A673 (cell line): ENCODE data around the gene CENPV. TPM values are rescaled to one million over a fixed set of nuclear protein-coding genes. Genes with fewer than 3 reads are reported as not detected.

Experiments
- BruUV-seq: library from RNA; stranded (reverse); fragments of 400-500 nt; replicated peaks from 2 replicates; lab custom pipeline; 2021; lab: Mats Ljungman, UMichigan
- CTCF ChIA-PET: fragments of 300-600 bp; sonication (Branson Sonifier 250); formaldehyde crosslinking; loops from one replicate; lab custom pipeline; 2022; ENCODE audit warnings: antibody characterized with exemption; lab: Charles Lee
- POLR2A ChIA-PET: fragments of 300-600 bp; sonication (Branson Sonifier 250); formaldehyde crosslinking; loops from one replicate; lab custom pipeline; 2022; ENCODE audit warnings: antibody characterized with exemption; ENCODE audit not compliant: low non-redundant PET; lab: Charles Lee
- DNase-seq: peaks from one replicate; pipeline ENCODE4 v3.0.0-alpha.2; 2015; ENCODE audit warnings: low spot score
- H3K27ac ChIP-seq: fragments of 200-600 bp; sonication (generic); 2 replicates; pipeline ENCODE4 v1.5.1; 2016; ENCODE audit warnings: mixed run types, low read depth, mild to moderate bottlenecking, mixed read lengths, antibody characterized with exemption, low read length; ENCODE audit not compliant: poor library complexity, severe bottlenecking
- H3K27me3 ChIP-seq: fragments of 200-600 bp; sonication (generic); replicated peaks from 2 replicates; pipeline ENCODE4 v1.6.1; 2017; ENCODE audit warnings: mixed run types, low read depth, mild to moderate bottlenecking, mixed read lengths, antibody characterized with exemption, low read length; ENCODE audit not compliant: insufficient read depth, poor library complexity
- H3K36me3 ChIP-seq: fragments of 200-600 bp; sonication (generic); 2 replicates; pipeline ENCODE4 v1.6.1; 2016; ENCODE audit warnings: mixed run types, mild to moderate bottlenecking, mixed read lengths, antibody characterized with exemption, low read length; ENCODE audit not compliant: insufficient read depth, poor library complexity, severe bottlenecking
- H3K4me1 ChIP-seq: fragments of 200-600 bp; sonication (generic); 2 replicates; pipeline ENCODE4 v1.6.1; 2017; ENCODE audit warnings: mixed run types, mild to moderate bottlenecking, mixed read lengths, antibody characterized with exemption, low read length; ENCODE audit not compliant: insufficient read depth, poor library complexity, severe bottlenecking
- H3K4me3 ChIP-seq: fragments of 200-600 bp; sonication (generic); 2 replicates; pipeline ENCODE4 v1.5.1; 2016; ENCODE audit warnings: low read depth, mixed run types, mild to moderate bottlenecking, mixed read lengths, low read length; ENCODE audit not compliant: poor library complexity, severe bottlenecking
- H3K9me3 ChIP-seq: fragments of 200-600 bp; sonication (generic); 2 replicates; pipeline ENCODE4 v1.6.1; 2016; ENCODE audit warnings: mixed run types, low read depth, mild to moderate bottlenecking, mixed read lengths, antibody characterized with exemption, low read length; ENCODE audit not compliant: poor library complexity, severe bottlenecking
- EZH2 ChIP-seq: fragments of 200-600 bp; sonication (generic); IDR thresholded peaks from 2 replicates; pipeline ENCODE4 v1.6.1; 2017; ENCODE audit warnings: borderline replicate concordance, low read depth, mild to moderate bottlenecking, mixed read lengths, antibody characterized with exemption, low read length; ENCODE audit not compliant: poor library complexity, severe bottlenecking
- intact Hi-C: fragments of 100-400 bp; cut with micrococcal nuclease; formaldehyde crosslinking; loops from one replicate; pipeline ENCODE4 v1.10.0; 2022; ENCODE audit not compliant: unreplicated experiment
- total RNA-seq: library from RNA; stranded (reverse); gene quantifications from 2 replicates; pipeline ENCODE4 v1.2.3, GENCODE V29; 2021
- TF ChIP-seq, protein P1 (sequence below): fragments of 300-800, 200-600 bp; sonication (generic); conservative IDR thresholded peaks from 2 replicates; pipeline ENCODE4 v1.5.1; 2017; ENCODE audit warnings: low read depth, mild to moderate bottlenecking, antibody characterized with exemption, low read length, moderate library complexity, mixed read lengths

The CENPV gene
- total RNA-seq, 1 experiment from 2014 or later, result 147 TPM

DNA sequence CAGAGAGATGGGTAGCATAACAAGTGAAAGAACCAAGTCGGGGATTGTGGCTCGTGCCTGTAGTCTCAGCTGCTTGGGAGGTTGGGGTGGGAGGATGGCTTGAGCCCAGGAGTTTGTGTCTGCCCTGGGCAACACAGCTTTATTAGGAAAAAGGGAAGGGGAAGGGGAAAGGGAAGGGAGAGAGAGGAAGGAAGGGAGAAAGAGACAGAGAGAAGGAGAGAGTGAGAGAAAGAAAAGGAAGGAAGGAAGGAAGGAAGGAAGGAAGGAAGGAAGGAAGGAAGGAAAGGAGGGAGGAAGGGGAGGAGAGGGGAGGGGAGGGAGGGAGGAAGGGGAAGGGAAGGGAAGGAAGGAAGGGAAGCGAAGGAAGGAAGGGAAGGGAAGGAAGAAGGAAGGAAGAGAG is 33.3 kb downstream of the CENPV start:
- Histone ChIP-seq H3K27me3 (no peaks in the 10 kb centered on the region), H3K9me3 (no peaks in the 10 kb centered on the region), H3K27ac (no peak overlapping the region), H3K36me3 (no peaks in the 10 kb centered on the region), H3K4me3 (no peak overlapping the region), H3K4me1 (no peaks in the 10 kb centered on the region)
- TF ChIP-seq EZH2, result no peak
- TF ChIP-seq, protein P1, sequence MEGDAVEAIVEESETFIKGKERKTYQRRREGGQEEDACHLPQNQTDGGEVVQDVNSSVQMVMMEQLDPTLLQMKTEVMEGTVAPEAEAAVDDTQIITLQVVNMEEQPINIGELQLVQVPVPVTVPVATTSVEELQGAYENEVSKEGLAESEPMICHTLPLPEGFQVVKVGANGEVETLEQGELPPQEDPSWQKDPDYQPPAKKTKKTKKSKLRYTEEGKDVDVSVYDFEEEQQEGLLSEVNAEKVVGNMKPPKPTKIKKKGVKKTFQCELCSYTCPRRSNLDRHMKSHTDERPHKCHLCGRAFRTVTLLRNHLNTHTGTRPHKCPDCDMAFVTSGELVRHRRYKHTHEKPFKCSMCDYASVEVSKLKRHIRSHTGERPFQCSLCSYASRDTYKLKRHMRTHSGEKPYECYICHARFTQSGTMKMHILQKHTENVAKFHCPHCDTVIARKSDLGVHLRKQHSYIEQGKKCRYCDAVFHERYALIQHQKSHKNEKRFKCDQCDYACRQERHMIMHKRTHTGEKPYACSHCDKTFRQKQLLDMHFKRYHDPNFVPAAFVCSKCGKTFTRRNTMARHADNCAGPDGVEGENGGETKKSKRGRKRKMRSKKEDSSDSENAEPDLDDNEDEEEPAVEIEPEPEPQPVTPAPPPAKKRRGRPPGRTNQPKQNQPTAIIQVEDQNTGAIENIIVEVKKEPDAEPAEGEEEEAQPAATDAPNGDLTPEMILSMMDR, result no peak
- ChIA-PET POLR2A (no interaction called here), CTCF (no interaction called here)
- BruUV-seq, result no TSS peak
- no peak for DNase-seq
- intact Hi-C loops, result no loop called here

DNA sequence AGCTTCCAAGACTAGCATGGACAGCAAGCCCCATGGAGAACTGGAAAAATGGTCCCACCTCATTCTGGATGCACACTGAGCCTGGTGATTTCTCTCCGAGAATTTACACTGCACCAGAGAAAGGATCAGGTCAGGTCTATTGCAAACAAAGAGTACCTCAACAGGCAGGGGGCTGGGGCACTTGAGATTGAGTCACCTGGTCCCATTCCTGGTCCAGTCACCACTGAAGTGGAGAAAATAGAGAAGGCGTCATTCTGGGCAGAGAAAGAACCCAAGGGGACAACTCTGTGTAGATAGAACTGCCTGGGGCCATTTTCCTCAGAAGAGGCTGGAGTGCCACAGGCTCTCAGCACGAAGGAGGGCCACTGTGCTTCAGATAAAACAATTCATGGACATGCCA is 38.4 kb downstream of the CENPV start:
- POLR2A ChIA-PET, result no interaction called here
- no peaks in the 10 kb centered on the region for H3K27me3 ChIP-seq
- CTCF ChIA-PET, result interaction anchor here (0.7 kb wide), 1 partner anchor 54 kb away, joined by 6 read pairs; no protein-coding TSS in a partner anchor
- DNase-seq, result no peak
- H3K4me3 ChIP-seq, result no peak overlapping the region
- no peaks in the 10 kb centered on the region for H3K4me1 ChIP-seq
- intact Hi-C loops, result no loop called here
- TF ChIP-seq, protein P1, result no peak
- TF ChIP-seq EZH2, result no peak
- no peak overlapping the region for H3K27ac ChIP-seq
- BruUV-seq, result no TSS peak
- H3K9me3 ChIP-seq, result no peaks in the 10 kb centered on the region
- no peaks in the 10 kb centered on the region for H3K36me3 ChIP-seq

DNA sequence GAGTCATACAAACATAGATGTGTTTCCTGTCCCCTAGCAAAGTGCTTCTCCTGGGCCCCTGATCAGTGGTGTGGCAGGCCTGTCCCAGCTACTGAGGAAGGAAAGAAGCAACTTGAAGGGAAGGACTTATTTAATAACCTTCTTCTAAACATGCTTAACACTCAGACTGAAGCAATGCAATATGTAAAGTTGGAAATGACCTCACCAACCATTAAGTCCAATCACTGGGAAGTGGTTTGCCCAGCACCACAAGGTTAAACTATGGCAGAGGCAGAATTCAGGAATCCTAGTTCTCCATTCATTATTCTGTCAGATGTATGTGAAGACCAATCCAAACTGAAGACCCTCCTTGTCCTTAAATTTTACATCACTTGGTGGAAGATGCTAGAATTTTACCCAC is 39.1 kb downstream of the CENPV start:
- intact Hi-C loops, result no loop called here
- ChIA-PET POLR2A (no interaction called here), CTCF (no interaction called here)
- H3K9me3 ChIP-seq, result no peaks in the 10 kb centered on the region
- no peak for DNase-seq
- no peaks in the 10 kb centered on the region for H3K36me3 ChIP-seq
- no TSS peak for BruUV-seq
- no peak for TF ChIP-seq EZH2
- TF ChIP-seq, protein P1, result no peak
- no peak overlapping the region for H3K4me3 ChIP-seq
- no peaks in the 10 kb centered on the region for H3K27me3 ChIP-seq
- H3K4me1 ChIP-seq, result no peaks in the 10 kb centered on the region
- no peak overlapping the region for H3K27ac ChIP-seq
